Liver (tissue), 3 donors: ENCODE results near the gene CLBA1.

Experiments
- CTCF ChIP-seq: fragments of 150-350 bp; IDR thresholded peaks from 2 replicates; pipeline ENCODE4 v1.5.1; 2017; ENCODE audit warnings: improper control_type of control experiment, low read depth, low read length; ENCODE audit not compliant: missing input control
- JUND ChIP-seq, 2 donors: IDR thresholded peaks; 2 replicates each; pipeline ENCODE4 v1.6.1; 2016; ENCODE audit warnings: antibody characterized with exemption in 2 of 2
- MAX ChIP-seq: IDR thresholded peaks from 2 replicates; pipeline ENCODE4 v1.6.1; 2016; ENCODE audit warnings: antibody characterized with exemption
- RAD21 ChIP-seq, 2 donors: IDR thresholded peaks; 2 replicates each; pipeline ENCODE4 v1.6.1; 2016; ENCODE audit warnings: antibody characterized with exemption in 2 of 2, mild to moderate bottlenecking in 2 of 2
- REST ChIP-seq: IDR thresholded peaks from 2 replicates; pipeline ENCODE4 v1.6.1; 2016; ENCODE audit warnings: antibody characterized with exemption, mild to moderate bottlenecking
- RXRA ChIP-seq, 2 donors: IDR thresholded peaks; 2 replicates each; pipeline ENCODE4 v1.6.1; 2017 to 2018; ENCODE audit warnings: antibody characterized with exemption in 2 of 2, mild to moderate bottlenecking in 1 of 2
- SP1 ChIP-seq: IDR thresholded peaks from 2 replicates; pipeline ENCODE4 v1.6.1; 2018; ENCODE audit warnings: antibody characterized with exemption, mild to moderate bottlenecking
- YY1 ChIP-seq: IDR thresholded peaks from 2 replicates; pipeline ENCODE4 v1.6.1; 2016; ENCODE audit warnings: antibody characterized with exemption, mild to moderate bottlenecking
- ZBTB33 ChIP-seq: IDR thresholded peaks from 2 replicates; pipeline ENCODE4 v1.6.1; 2016; ENCODE audit warnings: antibody characterized with exemption
- donor health status: healthy.
- donor health status: healthy.

GRCh38 chr14:104956290-104956890, 29.2 kb upstream of the CLBA1 start:
- TF ChIP-seq RXRA (IDR thresholded peaks at IDR 0.05) (no peak), SP1 (no peak), YY1 (no peak), REST (no peak), RAD21 (IDR thresholded peaks at IDR 0.05) (no peak), MAX (no peak), ZBTB33 (no peak), CTCF (no peak), JUND (IDR thresholded peaks at IDR 0.05) (no peak)
